Ishikawa (cell line): ENCODE data around the gene ATP5MC2.

Experiments
- EP300 ChIP-seq: IDR thresholded peaks from 2 replicates; pipeline ENCODE4 v1.6.1; 2012; ENCODE audit warnings: borderline replicate concordance
- REST ChIP-seq: IDR thresholded peaks from 2 replicates; pipeline ENCODE4 v1.6.1; 2012; ENCODE audit warnings: low read depth, mild to moderate bottlenecking
- ZBTB7A ChIP-seq: IDR thresholded peaks from 2 replicates; pipeline ENCODE4 v1.6.1; 2012; ENCODE audit warnings: low read depth

GRCh38 chr12:53701518-53702264 is 25.8 kb upstream of the ATP5MC2 start:
- TF ChIP-seq REST (no peak), ZBTB7A (no peak), EP300 (no peak)
